WTC11 (cell line): Measurements from ENCODE around the gene RND1.

ENCODE experiments used
- ATF6 ChIP-seq: sonication (generic); formaldehyde crosslinking; IDR thresholded peaks from 2 replicates; pipeline ENCODE4 v1.8.1; 2023; ENCODE audit warnings: mild to moderate bottlenecking, missing genetic modification reagents
- E2F4 ChIP-seq: sonication (generic); formaldehyde crosslinking; IDR thresholded peaks from 2 replicates; pipeline ENCODE4 v1.8.1; 2022; ENCODE audit warnings: low read depth, mild to moderate bottlenecking, moderate library complexity, missing genetic modification reagents, borderline replicate concordance
- ESRRA ChIP-seq: sonication (generic); formaldehyde crosslinking; IDR thresholded peaks from 2 replicates; pipeline ENCODE4 v1.8.1; 2022; ENCODE audit warnings: mild to moderate bottlenecking, missing genetic modification reagents, borderline replicate concordance
- GRHL2 ChIP-seq: fragments of 250-450 bp; sonication (Bioruptor Pico); IDR thresholded peaks from 2 replicates; pipeline ENCODE4 v1.8.0; 2022; ENCODE audit warnings: mild to moderate bottlenecking, moderate library complexity; ENCODE audit not compliant: insufficient replicate concordance, severe bottlenecking
- HMGXB4 ChIP-seq: sonication (generic); formaldehyde crosslinking; IDR thresholded peaks from 2 replicates; pipeline ENCODE4 v1.8.1; 2023; ENCODE audit warnings: mild to moderate bottlenecking, moderate library complexity, missing genetic modification reagents
- ZNF121 ChIP-seq: sonication (generic); formaldehyde crosslinking; IDR thresholded peaks from 2 replicates; pipeline ENCODE4 v1.8.0; 2023; ENCODE audit warnings: missing genetic modification reagents
- ZNF396 ChIP-seq: fragments of 250-450 bp; sonication (Bioruptor Pico); IDR thresholded peaks from 2 replicates; pipeline ENCODE4 v1.8.0; 2021; ENCODE audit warnings: mild to moderate bottlenecking, moderate library complexity, borderline replicate concordance
- ZNF423 ChIP-seq: fragments of 250-450 bp; sonication (Bioruptor Pico); IDR thresholded peaks from 2 replicates; pipeline ENCODE4 v2.1.2; 2022; ENCODE audit warnings: mild to moderate bottlenecking, moderate library complexity
- TF ChIP-seq, protein P1 (sequence below): fragments of 200-600 bp; IDR thresholded peaks from 2 replicates; pipeline ENCODE4 v1.8.0; 2022; ENCODE audit warnings: antibody characterized with exemption
- TF ChIP-seq, protein P2 (sequence below): sonication (generic); formaldehyde crosslinking; conservative IDR thresholded peaks from 2 replicates; pipeline ENCODE4 v1.8.1; 2022; ENCODE audit warnings: mild to moderate bottlenecking, missing genetic modification reagents
- TF ChIP-seq, protein P3 (sequence below): sonication (generic); formaldehyde crosslinking; IDR thresholded peaks from 2 replicates; pipeline ENCODE4 v1.8.1; 2023; ENCODE audit warnings: mild to moderate bottlenecking, missing genetic modification reagents
- TF ChIP-seq, protein P4 (sequence below): sonication (generic); formaldehyde crosslinking; IDR thresholded peaks from 2 replicates; pipeline ENCODE4 v1.8.1; 2023; ENCODE audit warnings: mild to moderate bottlenecking, missing genetic modification reagents, moderate library complexity
- TF ChIP-seq, protein P5 (sequence below): sonication (generic); formaldehyde crosslinking; IDR thresholded peaks from 2 replicates; pipeline ENCODE4 v1.8.1; 2022; ENCODE audit warnings: missing genetic modification reagents, borderline replicate concordance
- TF ChIP-seq, protein P6 (sequence below): sonication (generic); formaldehyde crosslinking; IDR thresholded peaks from 2 replicates; pipeline ENCODE4 v1.8.0; 2022; ENCODE audit warnings: mild to moderate bottlenecking, missing genetic modification reagents

DNA sequence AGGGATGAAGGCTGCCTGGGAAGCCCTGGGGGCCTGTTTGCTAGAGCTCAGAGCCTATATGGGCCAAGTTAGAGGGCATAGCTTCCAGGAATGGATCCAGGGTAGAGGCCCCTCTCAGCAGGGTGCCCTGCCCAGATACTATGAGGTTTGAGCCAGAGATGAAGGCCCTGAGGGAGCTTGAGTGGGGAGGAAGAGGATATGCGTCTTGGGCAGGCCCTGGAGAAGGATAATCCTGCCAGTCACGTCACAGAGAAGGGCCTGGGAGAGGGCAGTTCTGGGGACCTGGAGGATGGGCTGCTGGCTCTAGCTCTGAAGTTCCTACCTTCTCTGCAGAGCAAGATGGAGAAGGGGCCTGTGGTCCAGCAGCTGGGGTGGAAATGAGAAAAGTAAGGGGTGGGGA is 53.3 kb downstream of the RND1 start:
- TF ChIP-seq, protein P1, sequence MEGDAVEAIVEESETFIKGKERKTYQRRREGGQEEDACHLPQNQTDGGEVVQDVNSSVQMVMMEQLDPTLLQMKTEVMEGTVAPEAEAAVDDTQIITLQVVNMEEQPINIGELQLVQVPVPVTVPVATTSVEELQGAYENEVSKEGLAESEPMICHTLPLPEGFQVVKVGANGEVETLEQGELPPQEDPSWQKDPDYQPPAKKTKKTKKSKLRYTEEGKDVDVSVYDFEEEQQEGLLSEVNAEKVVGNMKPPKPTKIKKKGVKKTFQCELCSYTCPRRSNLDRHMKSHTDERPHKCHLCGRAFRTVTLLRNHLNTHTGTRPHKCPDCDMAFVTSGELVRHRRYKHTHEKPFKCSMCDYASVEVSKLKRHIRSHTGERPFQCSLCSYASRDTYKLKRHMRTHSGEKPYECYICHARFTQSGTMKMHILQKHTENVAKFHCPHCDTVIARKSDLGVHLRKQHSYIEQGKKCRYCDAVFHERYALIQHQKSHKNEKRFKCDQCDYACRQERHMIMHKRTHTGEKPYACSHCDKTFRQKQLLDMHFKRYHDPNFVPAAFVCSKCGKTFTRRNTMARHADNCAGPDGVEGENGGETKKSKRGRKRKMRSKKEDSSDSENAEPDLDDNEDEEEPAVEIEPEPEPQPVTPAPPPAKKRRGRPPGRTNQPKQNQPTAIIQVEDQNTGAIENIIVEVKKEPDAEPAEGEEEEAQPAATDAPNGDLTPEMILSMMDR: no peak
- TF ChIP-seq, protein P2, sequence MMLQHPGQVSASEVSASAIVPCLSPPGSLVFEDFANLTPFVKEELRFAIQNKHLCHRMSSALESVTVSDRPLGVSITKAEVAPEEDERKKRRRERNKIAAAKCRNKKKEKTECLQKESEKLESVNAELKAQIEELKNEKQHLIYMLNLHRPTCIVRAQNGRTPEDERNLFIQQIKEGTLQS (CRISPR knock-in tag): no peak
- TF ChIP-seq, protein P3, sequence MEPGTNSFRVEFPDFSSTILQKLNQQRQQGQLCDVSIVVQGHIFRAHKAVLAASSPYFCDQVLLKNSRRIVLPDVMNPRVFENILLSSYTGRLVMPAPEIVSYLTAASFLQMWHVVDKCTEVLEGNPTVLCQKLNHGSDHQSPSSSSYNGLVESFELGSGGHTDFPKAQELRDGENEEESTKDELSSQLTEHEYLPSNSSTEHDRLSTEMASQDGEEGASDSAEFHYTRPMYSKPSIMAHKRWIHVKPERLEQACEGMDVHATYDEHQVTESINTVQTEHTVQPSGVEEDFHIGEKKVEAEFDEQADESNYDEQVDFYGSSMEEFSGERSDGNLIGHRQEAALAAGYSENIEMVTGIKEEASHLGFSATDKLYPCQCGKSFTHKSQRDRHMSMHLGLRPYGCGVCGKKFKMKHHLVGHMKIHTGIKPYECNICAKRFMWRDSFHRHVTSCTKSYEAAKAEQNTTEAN (CRISPR knock-in tag): no peak
- TF ChIP-seq, protein P4, sequence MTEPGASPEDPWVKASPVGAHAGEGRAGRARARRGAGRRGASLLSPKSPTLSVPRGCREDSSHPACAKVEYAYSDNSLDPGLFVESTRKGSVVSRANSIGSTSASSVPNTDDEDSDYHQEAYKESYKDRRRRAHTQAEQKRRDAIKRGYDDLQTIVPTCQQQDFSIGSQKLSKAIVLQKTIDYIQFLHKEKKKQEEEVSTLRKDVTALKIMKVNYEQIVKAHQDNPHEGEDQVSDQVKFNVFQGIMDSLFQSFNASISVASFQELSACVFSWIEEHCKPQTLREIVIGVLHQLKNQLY (CRISPR knock-in tag): no peak
- TF ChIP-seq ATF6 (CRISPR knock-in tag) (no peak), HMGXB4 (CRISPR knock-in tag) (no peak), ESRRA (no peak), ZNF423 (no peak), ZNF396 (CRISPR knock-in tag) (no peak), GRHL2 (CRISPR knock-in tag) (no peak), E2F4 (CRISPR knock-in tag) (no peak), ZNF121 (no peak)
- TF ChIP-seq, protein P5, sequence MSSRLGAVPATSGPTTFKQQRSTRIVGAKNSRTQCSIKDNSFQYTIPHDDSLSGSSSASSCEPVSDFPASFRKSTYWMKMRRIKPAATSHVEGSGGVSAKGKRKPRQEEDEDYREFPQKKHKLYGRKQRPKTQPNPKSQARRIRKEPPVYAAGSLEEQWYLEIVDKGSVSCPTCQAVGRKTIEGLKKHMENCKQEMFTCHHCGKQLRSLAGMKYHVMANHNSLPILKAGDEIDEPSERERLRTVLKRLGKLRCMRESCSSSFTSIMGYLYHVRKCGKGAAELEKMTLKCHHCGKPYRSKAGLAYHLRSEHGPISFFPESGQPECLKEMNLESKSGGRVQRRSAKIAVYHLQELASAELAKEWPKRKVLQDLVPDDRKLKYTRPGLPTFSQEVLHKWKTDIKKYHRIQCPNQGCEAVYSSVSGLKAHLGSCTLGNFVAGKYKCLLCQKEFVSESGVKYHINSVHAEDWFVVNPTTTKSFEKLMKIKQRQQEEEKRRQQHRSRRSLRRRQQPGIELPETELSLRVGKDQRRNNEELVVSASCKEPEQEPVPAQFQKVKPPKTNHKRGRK (CRISPR knock-in tag): no peak
- TF ChIP-seq, protein P6, sequence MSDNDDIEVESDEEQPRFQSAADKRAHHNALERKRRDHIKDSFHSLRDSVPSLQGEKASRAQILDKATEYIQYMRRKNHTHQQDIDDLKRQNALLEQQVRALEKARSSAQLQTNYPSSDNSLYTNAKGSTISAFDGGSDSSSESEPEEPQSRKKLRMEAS: no peak
